IgD-negative memory B cell (primary cell): ENCODE measurements around the gene ADM. TPM values are rescaled to one million over a fixed set of nuclear protein-coding genes. Genes with fewer than 3 reads are reported as not detected.

Experiments used
- H3K27ac Mint-ChIP-seq, 3 donors: one replicate each; pipeline ENCODE4 v1.8.0; 2020 to 2022; ENCODE audit warnings: mild to moderate bottlenecking in 3 of 3, mixed read lengths in 3 of 3, moderate library complexity in 1 of 3
- H3K27me3 Mint-ChIP-seq: one replicate; pipeline ENCODE4 v1.8.0; 2021; ENCODE audit warnings: mixed read lengths
- H3K36me3 Mint-ChIP-seq: one replicate; pipeline ENCODE4 v1.8.0; 2020; ENCODE audit warnings: mild to moderate bottlenecking, mixed read lengths
- H3K4me1 Mint-ChIP-seq, 3 donors: one replicate each; pipeline ENCODE4 v1.8.0; 2020 to 2022; ENCODE audit warnings: mixed read lengths in 3 of 3, mild to moderate bottlenecking in 1 of 3
- H3K4me3 Mint-ChIP-seq, 4 donors: one replicate each; pipeline ENCODE4 v1.8.0; 2020 to 2022; ENCODE audit warnings: mild to moderate bottlenecking in 4 of 4, mixed read lengths in 4 of 4, moderate library complexity in 3 of 4
- H3K9me3 Mint-ChIP-seq, 3 donors: one replicate each; pipeline ENCODE4 v1.8.0; 2020 to 2021; ENCODE audit warnings: mixed read lengths in 3 of 3, mild to moderate bottlenecking in 1 of 3
- polyA plus RNA-seq: library from polyadenylated mRNA; unstranded; fragments of 300-500 nt; fragmentation: Illumina TruSeq; gene quantifications from one replicate; pipeline ENCODE4 v1.2.3, GENCODE V29; 2021

ADM gene
- polyA plus RNA-seq, 1 donor from 2014 or later, result 0.14 TPM

DNA sequence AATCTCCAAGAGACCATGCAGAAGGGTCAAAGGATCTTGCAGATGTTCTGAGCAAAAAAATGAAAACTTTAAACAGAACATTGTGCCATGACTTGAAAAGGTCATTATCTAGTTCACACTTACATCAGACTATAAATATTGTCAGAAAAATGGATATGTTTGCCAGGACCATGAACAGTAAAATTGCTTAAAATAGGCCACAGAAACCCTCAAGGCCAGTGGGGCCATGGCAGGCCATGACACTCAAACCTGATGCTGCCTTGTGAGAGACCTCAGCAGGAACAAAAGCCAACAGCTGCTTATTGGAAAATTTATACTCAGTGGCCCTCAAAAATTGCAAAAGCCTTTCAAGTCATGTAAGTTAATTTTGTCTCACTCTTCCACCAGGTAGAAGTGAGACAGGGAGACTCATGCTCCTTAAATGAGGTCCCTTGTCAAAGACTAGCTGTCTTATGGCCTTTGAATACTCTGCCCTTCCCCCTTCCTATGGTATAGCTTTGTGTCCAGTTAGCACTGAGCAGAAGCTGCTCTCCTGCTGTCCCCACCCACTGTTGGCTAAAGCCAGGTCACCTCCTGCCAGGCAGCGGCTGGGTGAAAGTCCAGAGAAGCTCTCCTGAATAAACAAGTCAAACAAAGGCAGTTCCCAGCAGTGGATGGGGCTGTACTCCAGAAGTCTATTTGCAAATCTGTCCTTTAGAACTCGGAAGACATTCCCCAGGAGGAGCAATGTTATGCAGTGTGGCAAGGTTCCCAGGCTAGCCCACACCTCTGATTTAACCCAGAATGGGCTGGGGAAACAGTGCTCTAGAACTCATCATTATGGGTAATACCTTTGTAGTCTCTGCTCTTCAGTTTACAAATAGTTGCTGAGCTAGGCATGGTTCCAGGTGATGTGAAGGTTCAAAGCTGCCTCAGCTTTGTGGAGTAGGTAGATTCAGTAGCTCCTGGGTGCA lies 21.4 kb downstream of the ADM start:
- H3K4me1 Mint-ChIP-seq, result peaks cover 0 to 4% (median 0%) of the 10 kb centered on the region in 3 donors
- H3K36me3 Mint-ChIP-seq, result no peaks in the 10 kb centered on the region
- no peak overlapping the region for H3K27ac Mint-ChIP-seq
- no peak overlapping the region for H3K4me3 Mint-ChIP-seq
- H3K9me3 Mint-ChIP-seq, result no peaks in the 10 kb centered on the region
- peaks cover 5% of the 10 kb centered on the region for H3K27me3 Mint-ChIP-seq

DNA sequence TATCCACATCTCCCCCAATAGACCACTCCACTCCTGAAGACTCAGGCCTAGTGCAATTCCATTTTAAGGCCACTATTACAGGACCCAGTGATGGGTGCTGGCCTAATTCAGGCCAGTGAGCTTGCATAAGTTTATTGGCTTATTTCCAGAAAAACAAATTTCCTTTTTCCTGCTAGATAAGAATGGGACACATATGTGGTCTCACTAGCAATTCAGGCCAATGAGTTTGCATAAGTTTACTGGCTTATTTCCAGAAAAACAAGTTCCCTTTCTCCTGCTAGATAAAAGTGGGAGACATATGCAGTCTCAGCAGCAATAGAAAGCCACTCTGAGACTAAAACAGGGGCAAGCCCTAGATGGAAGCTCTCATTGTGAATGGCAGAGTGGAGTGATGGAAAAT lies 22.4 kb downstream of the ADM start:
- peaks cover 6% of the 10 kb centered on the region for H3K27me3 Mint-ChIP-seq
- H3K36me3 Mint-ChIP-seq, result no peaks in the 10 kb centered on the region
- no peaks in the 10 kb centered on the region for H3K9me3 Mint-ChIP-seq
- H3K4me3 Mint-ChIP-seq, result no peak overlapping the region
- H3K4me1 Mint-ChIP-seq, result peaks cover 0 to 4% (median 0%) of the 10 kb centered on the region in 3 donors
- no peak overlapping the region for H3K27ac Mint-ChIP-seq

DNA sequence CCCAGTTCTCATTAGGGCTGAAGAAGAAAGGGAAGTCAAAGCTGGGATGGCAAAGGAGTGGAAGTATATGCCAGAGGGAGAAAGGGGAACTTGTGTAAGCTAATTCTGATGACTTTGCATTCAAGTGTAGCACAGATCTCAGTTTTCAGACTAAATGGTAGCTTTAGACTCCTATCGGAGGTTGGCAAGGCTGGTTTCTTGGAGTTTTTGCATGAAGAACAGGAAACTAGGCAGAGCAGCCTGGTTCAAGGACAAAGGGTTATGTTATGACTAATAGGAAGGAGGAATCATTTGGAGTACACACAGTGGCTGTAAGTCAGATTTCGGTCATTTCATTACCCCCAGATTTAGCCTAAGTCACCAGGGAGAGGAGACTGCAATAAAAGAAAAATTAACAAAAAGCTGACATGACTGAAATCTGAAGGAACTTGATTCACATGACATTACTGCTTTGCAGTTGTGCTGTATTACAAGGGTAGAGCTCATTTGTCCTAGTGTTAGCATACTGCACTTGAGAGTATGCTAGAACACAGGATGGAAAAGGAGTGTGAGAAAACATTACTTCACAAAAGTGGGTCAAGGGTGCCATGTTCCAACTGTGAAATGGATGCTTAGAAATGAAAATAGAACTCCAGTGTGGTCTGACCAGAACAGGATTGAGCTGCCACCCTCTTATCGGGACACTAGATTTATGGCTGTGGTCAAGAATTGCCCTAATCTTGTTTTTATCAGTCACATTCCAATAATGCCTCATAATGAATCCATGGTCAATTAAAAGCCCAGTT lies 23.6 kb downstream of the ADM start:
- Mint-ChIP-seq H3K36me3 (no peaks in the 10 kb centered on the region), H3K9me3 (peaks cover 0 to 2% (median 0%) of the 10 kb centered on the region in 3 donors), H3K27me3 (peaks cover 6% of the 10 kb centered on the region), H3K27ac (no peak overlapping the region), H3K4me3 (no peak overlapping the region), H3K4me1 (no peaks in the 10 kb centered on the region)

DNA sequence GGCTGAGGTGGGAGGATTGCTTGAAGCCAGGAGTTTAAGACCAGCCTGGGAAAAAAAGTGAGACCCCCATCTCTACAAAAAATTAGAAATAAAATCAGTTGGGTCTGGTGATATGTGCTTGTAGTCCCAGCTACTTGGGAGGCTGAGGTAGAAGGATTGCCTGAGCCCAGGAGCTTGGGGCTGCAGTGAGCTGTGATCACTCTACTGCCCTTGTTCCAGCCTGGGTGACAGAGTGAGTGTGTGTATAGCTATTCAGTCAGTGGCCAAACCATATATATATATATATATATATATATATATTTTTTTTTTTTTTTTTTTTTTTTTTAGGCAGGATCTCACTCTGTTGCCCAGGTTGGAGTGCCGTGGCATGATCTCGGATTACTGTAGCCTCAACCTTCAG lies 24.5 kb downstream of the ADM start:
- Mint-ChIP-seq H3K4me1 (no peaks in the 10 kb centered on the region), H3K36me3 (no peaks in the 10 kb centered on the region), H3K27me3 (peaks cover 5% of the 10 kb centered on the region), H3K9me3 (peaks cover 0 to 2% (median 0%) of the 10 kb centered on the region in 3 donors), H3K4me3 (no peak overlapping the region), H3K27ac (no peak overlapping the region)

DNA sequence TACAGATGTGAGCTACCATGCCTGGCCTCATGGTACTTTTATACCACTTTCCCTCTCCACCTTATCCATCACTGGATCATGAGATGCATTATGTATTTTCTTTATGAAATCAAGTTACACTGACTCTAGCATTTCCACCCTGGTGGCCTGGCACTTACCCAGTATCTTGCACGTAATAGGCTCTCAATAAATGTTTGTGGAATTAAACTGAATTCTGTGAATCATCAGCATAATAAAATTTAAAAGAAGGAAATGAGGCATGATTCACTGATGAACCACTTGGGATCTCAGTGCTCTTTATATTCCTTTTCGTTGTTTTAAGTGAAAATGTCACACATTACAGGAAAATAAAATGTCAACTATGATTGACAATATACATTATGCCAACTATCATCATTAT lies 25.1 kb downstream of the ADM start:
- H3K4me3 Mint-ChIP-seq, result no peak overlapping the region
- peaks cover 0 to 2% (median 0%) of the 10 kb centered on the region in 3 donors for H3K9me3 Mint-ChIP-seq
- no peak overlapping the region for H3K27ac Mint-ChIP-seq
- peaks cover 9% of the 10 kb centered on the region for H3K27me3 Mint-ChIP-seq
- no peaks in the 10 kb centered on the region for H3K4me1 Mint-ChIP-seq
- H3K36me3 Mint-ChIP-seq, result no peaks in the 10 kb centered on the region

DNA sequence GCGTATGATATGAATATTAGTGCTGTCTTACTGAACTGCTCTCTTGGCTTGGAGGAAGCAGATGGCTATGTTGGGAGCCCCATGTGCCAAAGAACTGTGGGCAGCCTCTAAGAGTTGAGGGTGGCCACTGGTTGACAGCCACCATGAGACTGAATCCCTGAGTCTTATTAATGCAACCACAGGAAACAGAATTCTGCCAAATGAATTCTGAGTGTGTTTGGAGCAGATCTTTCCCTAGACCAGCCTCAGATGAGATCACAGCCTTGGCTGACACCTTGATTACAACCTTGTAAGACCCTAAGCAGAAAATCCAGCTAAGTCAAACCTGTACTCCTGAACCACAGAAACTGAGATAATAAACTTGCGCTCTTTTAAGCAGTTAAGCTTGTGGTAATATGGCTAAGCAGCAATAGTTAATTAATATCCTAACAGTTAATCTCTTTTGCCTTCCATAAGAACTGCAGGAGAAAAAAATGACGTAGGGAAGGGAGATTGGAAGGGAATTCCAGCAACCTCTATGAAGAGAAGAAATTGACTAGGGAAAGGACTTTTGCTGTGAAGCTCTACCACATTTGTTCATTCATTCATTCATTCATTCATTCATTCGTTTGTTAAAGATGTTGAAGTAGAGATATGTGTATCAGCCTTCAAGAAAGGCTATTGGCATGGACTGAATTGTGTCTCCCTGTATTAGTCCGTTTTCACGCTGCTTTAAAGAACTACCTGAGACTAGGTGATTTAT lies 26.8 kb downstream of the ADM start:
- Mint-ChIP-seq H3K27me3 (peaks cover 10% of the 10 kb centered on the region), H3K4me1 (no peaks in the 10 kb centered on the region), H3K9me3 (peaks cover 0 to 2% (median 0%) of the 10 kb centered on the region in 3 donors), H3K27ac (peak overlapping the region in 1 of 3 donors; percentile 21), H3K4me3 (peak overlapping the region in 1 of 4 donors; percentile 15), H3K36me3 (no peaks in the 10 kb centered on the region)

DNA sequence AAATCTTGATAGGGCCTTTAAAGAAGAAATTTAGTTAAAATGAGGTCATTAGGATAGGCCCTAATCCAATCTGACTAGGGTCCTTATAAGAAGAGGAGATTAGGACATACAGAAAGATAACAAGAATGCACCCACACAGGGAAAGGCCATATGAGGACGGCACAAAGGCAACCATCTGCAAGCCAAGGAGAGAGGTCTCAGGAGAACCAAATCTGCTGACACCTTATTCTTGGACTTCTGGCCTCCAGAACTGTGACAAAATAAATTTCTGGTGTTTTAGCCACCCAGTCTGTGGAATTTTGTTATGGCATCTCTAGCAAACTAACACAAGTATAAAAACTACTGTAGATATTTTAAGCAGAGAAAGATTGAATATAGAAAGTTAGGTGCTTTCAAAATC lies 28.6 kb downstream of the ADM start:
- Mint-ChIP-seq H3K4me1 (no peaks in the 10 kb centered on the region), H3K4me3 (no peak overlapping the region), H3K36me3 (peaks cover 2% of the 10 kb centered on the region), H3K27me3 (peaks cover 10% of the 10 kb centered on the region), H3K27ac (peak overlapping the region in 1 of 3 donors; percentile 47), H3K9me3 (peaks cover 0 to 2% (median 0%) of the 10 kb centered on the region in 3 donors)

DNA sequence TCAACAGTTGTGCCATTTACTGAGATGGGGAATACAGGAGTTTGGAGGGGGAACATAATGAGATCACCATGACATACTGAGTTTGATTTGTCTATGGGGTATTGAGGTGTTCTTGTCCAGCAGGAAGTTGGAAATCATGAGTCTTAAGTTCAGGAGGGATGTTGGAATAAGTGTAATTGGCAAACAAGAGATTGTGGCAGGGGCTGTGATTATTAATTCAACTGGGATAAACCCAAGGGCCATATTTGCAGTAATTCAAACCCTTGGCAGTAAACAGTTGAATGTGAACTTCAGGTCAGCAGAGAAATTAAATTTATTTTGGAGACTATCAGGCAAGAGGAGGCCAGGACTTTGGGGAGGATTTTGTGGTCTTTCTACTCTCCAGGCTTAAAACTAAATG lies 33.4 kb downstream of the ADM start:
- H3K4me1 Mint-ChIP-seq, result no peaks in the 10 kb centered on the region
- H3K27me3 Mint-ChIP-seq, result peaks cover 15% of the 10 kb centered on the region
- no peak overlapping the region for H3K27ac Mint-ChIP-seq
- peaks cover 4% of the 10 kb centered on the region for H3K36me3 Mint-ChIP-seq
- peaks cover 0 to 2% (median 0%) of the 10 kb centered on the region in 3 donors for H3K9me3 Mint-ChIP-seq
- H3K4me3 Mint-ChIP-seq, result no peak overlapping the region

DNA sequence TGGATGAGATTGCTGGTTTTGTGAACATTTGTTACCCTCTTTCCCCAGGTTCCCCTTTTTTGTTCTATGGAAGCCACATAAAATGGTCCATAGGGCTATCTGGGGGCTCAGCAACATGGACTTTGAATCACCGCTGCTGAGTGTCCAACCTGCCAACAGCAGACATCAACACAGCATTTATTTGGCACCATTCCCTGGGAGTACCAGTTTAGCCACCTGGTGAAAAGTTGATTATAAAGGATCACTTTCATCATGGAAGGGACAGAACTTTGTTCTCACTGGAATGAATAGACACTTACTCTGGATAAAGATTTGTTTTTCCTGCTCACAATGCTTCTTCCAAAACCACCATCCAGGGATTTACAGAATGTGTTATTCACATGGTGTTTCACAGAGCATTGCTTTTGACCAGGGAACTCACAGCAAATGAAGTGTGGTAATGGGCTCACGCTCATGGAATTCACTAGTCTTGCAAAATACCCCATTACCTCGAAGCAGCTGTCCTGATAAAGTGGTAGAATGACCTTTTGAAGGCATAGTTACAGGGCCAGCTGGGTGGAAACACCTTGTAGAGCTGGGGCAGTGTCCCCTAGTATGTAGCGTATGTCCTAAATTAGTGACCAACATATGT lies 43.9 kb downstream of the ADM start:
- Mint-ChIP-seq H3K36me3 (no peaks in the 10 kb centered on the region), H3K4me3 (no peak overlapping the region), H3K27me3 (peaks cover 3% of the 10 kb centered on the region), H3K27ac (no peak overlapping the region), H3K9me3 (no peaks in the 10 kb centered on the region), H3K4me1 (peaks cover 4 to 8% (median 6%) of the 10 kb centered on the region in 3 donors)

DNA sequence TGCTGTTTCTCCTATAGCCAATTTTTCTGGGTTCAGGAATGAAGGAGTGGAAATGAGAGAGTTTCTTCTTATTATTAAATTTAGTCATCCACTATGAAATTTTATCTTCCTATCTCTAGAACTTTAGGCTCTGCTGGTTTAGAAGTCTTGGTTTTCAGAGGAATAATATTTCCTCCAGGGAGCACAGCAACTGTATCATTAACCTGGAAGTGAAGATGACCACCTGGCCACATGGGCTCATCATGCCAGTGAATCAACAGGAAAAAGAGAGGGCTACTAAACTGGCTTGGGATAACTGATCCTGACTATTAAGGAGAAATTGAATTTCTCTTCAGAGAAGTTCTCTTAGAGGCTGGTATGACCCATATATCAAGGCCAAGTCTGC lies 44.4 kb downstream of the ADM start:
- Mint-ChIP-seq H3K27me3 (peaks cover 3% of the 10 kb centered on the region), H3K4me1 (peaks cover 4 to 8% (median 6%) of the 10 kb centered on the region in 3 donors), H3K9me3 (no peaks in the 10 kb centered on the region), H3K36me3 (peaks cover 2% of the 10 kb centered on the region), H3K4me3 (no peak overlapping the region), H3K27ac (no peak overlapping the region)

DNA sequence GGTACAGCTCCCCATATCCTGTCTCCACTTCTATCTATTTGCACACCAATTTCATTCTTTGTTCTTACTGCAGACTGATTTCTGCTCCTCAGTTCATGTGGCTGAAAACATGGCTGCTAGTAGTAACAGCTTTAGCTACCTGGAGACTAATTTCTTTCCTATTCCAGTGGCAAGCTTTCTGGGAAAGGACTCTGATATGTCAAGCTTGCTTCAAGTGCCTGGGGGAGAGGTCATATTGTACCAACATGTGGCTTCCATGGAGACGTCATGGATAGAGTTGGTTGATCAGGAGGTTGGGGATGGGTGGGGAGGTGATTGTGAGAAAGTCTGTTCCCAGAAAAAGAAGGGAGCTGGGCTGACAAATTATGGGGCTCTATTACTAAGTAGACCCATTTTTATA lies 44.9 kb downstream of the ADM start:
- peaks cover 4 to 8% (median 6%) of the 10 kb centered on the region in 3 donors for H3K4me1 Mint-ChIP-seq
- H3K9me3 Mint-ChIP-seq, result no peaks in the 10 kb centered on the region
- H3K36me3 Mint-ChIP-seq, result peaks cover 2% of the 10 kb centered on the region
- H3K27ac Mint-ChIP-seq, result peak overlapping the region in 1 of 3 donors; percentile 86
- no peak overlapping the region for H3K4me3 Mint-ChIP-seq
- H3K27me3 Mint-ChIP-seq, result peaks cover 3% of the 10 kb centered on the region

DNA sequence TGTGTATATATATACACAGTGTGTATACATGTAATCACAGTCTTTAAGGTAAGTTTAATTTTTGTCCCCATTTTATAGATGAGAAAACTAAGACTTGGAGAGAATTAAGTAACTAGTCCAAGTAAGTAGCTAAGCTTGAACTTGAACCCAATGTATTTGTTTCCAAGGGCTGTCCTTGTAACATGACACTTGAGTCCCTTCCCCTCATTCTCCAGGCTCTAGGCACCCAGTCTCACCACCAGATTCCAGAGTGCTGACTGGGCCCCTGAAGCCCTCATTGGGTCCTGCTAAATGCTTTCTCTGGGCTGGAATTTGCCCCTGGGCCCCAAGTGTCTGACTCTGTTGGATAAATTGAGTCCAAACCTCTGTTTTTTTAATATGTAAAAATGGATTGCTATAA lies 45.5 kb downstream of the ADM start:
- Mint-ChIP-seq H3K9me3 (no peaks in the 10 kb centered on the region), H3K36me3 (peaks cover 2% of the 10 kb centered on the region), H3K4me3 (no peak overlapping the region), H3K27ac (no peak overlapping the region), H3K4me1 (peaks cover 4 to 8% (median 6%) of the 10 kb centered on the region in 3 donors), H3K27me3 (peaks cover 3% of the 10 kb centered on the region)

DNA sequence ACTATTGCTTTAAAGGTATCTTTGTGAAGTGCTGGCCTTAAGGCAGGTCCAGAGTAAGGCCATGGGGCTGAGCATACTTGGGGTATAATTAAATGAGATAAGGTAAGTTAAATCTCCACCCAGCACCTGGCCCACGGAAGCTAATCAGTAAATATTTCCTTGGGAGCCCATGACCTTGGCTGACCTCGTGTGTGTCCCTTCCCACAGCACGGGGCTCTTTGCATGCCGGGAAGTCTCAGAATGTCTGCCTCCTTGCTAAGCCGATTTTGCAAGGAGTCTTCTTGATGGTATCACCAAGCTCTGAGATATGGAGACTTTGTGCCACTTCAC lies 46.5 kb downstream of the ADM start:
- peaks cover 4 to 8% (median 6%) of the 10 kb centered on the region in 3 donors for H3K4me1 Mint-ChIP-seq
- peaks cover 7% of the 10 kb centered on the region for H3K27me3 Mint-ChIP-seq
- no peaks in the 10 kb centered on the region for H3K9me3 Mint-ChIP-seq
- H3K36me3 Mint-ChIP-seq, result peaks cover 2% of the 10 kb centered on the region
- H3K27ac Mint-ChIP-seq, result no peak overlapping the region
- no peak overlapping the region for H3K4me3 Mint-ChIP-seq

DNA sequence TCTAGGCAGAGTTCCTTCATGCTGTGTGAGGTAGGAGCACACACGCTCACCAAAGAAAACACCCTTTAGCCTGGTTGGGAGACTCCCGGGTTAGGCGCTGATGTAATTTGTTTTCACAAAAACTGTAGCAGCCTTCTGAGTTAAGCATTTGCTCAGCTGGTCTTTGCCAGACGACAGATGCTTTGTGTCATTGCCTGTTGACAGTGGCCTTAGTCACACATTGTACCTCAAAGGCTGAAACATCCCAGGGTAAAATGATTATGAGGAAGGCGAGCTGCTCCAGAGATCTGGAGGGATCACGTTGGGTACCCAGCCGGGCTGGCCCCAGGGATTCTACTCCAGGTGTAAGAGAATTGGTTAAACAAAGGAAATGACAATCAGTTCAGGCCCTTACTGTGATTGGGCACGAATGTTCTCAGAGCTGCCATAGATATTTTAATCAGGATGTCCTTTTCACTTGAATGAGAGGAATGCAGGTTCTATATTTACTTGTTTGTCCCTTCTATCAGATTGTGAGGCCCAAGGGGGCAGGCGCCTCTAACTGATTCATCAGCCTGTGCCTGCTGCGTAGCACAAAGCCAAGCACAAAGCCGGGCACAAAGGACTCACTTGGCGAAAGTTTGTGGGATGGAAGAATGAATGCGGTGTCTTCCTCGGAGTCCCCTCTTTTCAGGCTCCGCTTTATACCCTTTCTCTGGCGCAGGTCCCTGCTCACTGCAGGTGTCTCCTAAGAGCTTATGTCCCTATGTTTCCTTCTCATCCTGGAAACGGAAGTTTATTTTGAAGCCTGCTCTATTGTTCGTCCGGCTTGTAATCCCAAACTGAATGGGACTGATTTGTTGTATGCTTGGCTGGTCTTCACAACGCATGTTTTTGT lies 47.1 kb downstream of the ADM start:
- Mint-ChIP-seq H3K27ac (no peak overlapping the region), H3K36me3 (peaks cover 2% of the 10 kb centered on the region), H3K4me1 (peaks cover 4 to 8% (median 6%) of the 10 kb centered on the region in 3 donors), H3K4me3 (no peak overlapping the region), H3K27me3 (peaks cover 7% of the 10 kb centered on the region), H3K9me3 (no peaks in the 10 kb centered on the region)
